AG10803 (cell line): ENCODE data around the gene RALGAPA2.

Experiments
- DNase-seq: peaks from one replicate; pipeline ENCODE4 v3.0.0; 2010; ENCODE audit warnings: low read depth
- H3K4me3 ChIP-seq: 2 replicates; pipeline ENCODE4 v1.5.1; 2011; ENCODE audit warnings: mild to moderate bottlenecking, low read length, control low read depth
- CTCF ChIP-seq: conservative IDR thresholded peaks from 2 replicates; pipeline ENCODE4 v1.5.1; 2011; ENCODE audit warnings: mild to moderate bottlenecking, low read length, control low read depth, inconsistent platforms

Gene RALGAPA2

DNA sequence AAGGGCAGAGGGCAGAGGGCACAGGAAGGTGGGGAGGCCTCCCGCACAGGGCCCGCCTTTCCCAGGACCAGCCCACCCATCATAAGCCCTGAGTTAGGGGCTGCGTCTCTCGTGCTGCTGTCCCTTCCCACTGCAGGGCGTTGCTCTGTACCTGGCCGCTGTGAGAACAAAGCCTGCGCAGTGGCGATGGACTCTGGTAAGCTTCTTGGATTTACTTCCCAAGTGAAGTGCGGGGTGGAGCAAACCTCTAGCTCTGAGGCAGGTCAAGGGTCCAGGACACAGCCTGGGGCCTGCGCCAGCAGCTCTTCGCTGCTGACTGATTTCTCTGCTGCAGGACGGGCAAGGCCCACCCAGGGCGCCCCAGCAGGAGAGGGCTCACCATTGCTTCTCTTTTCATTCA is 320.7 kb downstream of the RALGAPA2 start:
- no peak for TF ChIP-seq CTCF
- H3K4me3 ChIP-seq = no peak overlapping the region
- DNase-seq = no peak

DNA sequence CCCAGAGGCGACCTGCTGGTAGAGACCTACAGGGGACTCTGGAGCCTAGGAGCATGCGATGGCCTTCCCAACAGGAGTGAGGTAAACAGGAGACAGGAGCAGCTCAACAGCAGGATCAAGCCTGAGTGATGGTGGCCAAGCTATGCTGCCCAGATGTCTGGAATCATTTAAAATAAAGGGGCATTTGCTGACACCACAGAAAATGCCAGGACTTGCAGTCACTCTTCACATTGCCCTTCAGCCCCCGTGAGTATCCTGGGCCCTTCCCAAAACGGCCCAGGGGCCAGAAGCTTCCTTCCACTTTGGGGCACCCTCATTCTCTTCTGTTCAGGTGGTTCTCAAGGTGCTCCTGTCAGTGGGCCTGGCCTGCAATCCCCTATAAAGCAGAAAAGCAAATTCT is 321.3 kb downstream of the RALGAPA2 start:
- TF ChIP-seq CTCF = no peak
- DNase-seq = no peak
- H3K4me3 ChIP-seq = no peak overlapping the region

GRCh38 chr20:20390393-20390792 is 322.1 kb downstream of the RALGAPA2 start:
- no peak for DNase-seq
- no peak overlapping the region for H3K4me3 ChIP-seq
- no peak for TF ChIP-seq CTCF

DNA sequence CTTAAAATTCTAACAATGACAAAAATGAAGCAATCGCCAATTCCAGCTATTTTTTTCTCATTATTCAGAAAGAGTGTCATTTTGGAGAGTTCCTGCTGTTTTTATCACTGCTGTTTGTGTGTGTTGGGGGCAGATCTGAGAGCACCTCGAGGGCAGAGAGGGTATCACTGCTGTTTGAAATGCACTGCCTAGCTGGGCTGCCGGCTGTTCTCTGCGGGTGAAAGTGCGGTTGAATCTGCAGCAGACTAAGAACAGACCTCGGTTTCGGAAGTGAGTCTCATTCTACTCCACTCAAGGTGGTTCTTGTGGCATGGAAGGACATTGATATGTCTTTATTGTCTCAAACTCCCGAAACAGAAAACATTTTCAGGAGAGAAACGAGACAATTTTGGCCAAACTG is 326.3 kb downstream of the RALGAPA2 start:
- no peak overlapping the region for H3K4me3 ChIP-seq
- DNase-seq = no peak
- TF ChIP-seq CTCF = no peak

DNA sequence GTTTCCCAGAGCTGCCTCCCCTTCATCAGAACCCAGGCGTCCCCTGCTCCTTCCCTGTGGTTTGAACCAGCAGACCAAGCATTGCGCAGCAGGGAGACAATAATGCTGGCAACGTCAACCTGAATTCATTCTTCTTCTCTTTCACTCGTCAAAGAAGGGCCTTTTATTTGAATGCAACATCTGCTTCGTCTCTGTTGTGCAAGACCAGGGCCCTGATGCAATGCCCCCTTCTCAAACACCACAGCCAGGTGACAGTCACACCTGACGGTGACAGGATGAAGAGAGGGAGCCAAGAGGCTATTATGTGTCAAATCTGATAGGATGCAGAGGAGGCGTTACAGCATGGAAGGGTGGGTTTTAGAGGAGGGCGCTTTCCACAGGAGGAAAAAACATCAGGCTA is 336.6 kb downstream of the RALGAPA2 start:
- H3K4me3 ChIP-seq = no peak overlapping the region
- DNase-seq = no peak
- no peak for TF ChIP-seq CTCF

DNA sequence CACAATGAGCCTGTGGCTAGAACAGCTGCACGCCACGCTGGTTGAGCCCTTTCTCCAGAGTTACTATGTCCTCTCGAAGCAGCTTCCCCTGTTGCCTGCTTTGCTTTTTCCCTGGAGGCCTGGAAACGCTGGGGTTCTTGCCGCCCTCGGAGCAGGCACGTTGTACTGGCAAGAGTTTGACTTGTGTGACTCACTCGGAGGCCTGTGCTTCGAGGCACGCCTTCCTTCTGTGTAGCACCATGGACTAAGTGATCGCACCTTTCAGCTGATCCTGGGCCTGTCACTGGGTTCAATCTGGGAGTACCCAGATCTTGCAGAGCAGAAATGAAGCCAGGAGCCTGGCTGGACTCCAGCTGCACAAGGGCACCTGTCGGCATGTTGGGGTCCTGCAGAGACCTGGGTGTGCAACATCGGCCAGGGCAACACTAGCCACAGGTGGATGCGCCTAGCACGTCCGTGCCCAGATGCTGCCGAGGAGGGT is 339.3 kb downstream of the RALGAPA2 start:
- no peak for TF ChIP-seq CTCF
- peak; percentile 85 for DNase-seq
- no peak overlapping the region for H3K4me3 ChIP-seq

DNA sequence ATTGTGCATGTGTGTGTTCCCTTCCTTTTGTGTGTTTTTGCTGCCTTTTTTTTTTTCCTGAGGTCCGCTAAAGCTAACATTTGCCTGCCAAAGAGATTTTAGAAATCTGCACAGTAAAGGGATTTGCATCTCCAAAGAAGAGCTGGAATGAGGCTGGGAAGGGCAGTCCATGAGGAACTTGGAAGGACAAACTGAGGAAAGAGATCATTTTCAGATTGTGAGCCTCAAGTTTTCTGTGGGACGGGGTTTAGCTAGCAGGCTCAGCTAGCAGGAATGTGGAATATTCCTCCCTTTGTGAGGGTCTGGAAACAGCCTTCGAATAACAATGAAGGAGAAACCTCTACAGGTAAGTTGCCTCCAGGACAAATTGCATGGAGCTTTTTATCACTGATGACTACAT is 340.8 kb downstream of the RALGAPA2 start:
- H3K4me3 ChIP-seq = no peak overlapping the region

More for the DNA sequence above, 340.8 kb downstream of the RALGAPA2 start:
- TF ChIP-seq CTCF = no peak
- no peak for DNase-seq
